IMR-90 (cell line): ENCODE data around the gene ZBTB1. TPM values are rescaled to one million over a fixed set of nuclear protein-coding genes. Genes with fewer than 3 reads are reported as not detected.

Experiments used
- ATAC-seq: fragments of 200-7000 bp; cut with Tn5 transposase; 2 replicates; pipeline ENCODE4 v1.9.1; 2020; ENCODE audit warnings: low read depth, mild to moderate bottlenecking, moderate library complexity
- BruUV-seq: library from RNA; stranded (reverse); fragments of 400-500 nt; replicated peaks from 2 replicates; lab custom pipeline; 2021; lab: Mats Ljungman, UMichigan
- CTCF ChIA-PET: fragments of 300-600 bp; formaldehyde crosslinking; extraction: SDS; loops from one replicate; lab custom pipeline; 2021; ENCODE audit warnings: antibody characterized with exemption; lab: Yijun Ruan, JAX
- POLR2A ChIA-PET: fragments of 300-600 bp; sonication (Branson Sonifier 250); formaldehyde crosslinking; loops from one replicate; lab custom pipeline; 2022; ENCODE audit warnings: antibody characterized with exemption; ENCODE audit not compliant: unreplicated experiment; lab: Charles Lee
- DNase-seq: peaks from one replicate; pipeline ENCODE4 v3.0.0; 2013
- H2AFZ ChIP-seq: replicated peaks from 2 replicates; pipeline ENCODE3; 2013; ENCODE audit warnings: low read length, mild to moderate bottlenecking; ENCODE audit not compliant: poor library complexity
- H2AK5ac ChIP-seq: 2 replicates; pipeline ENCODE4 v1.6.1; 2013; ENCODE audit warnings: low read depth, low read length, inconsistent platforms
- H2AK9ac ChIP-seq: replicated peaks from 2 replicates; pipeline ENCODE3; 2013; ENCODE audit warnings: mild to moderate bottlenecking, low read depth, low read length, moderate library complexity; ENCODE audit not compliant: poor library complexity
- H2BK120ac ChIP-seq: 2 replicates; pipeline ENCODE4 v1.6.1; 2013; ENCODE audit warnings: low read depth, low read length, inconsistent platforms
- H2BK15ac ChIP-seq: 3 replicates; pipeline ENCODE4 v1.6.1; 2013; ENCODE audit warnings: low read depth, low read length, inconsistent platforms
- H2BK20ac ChIP-seq: 2 replicates; pipeline ENCODE4 v1.6.1; 2013; ENCODE audit warnings: low read depth, mild to moderate bottlenecking, inconsistent platforms, low read length, moderate library complexity
- H2BK5ac ChIP-seq: 2 replicates; pipeline ENCODE4 v1.6.1; 2013; ENCODE audit warnings: mild to moderate bottlenecking, low read depth, low read length, inconsistent platforms; ENCODE audit not compliant: poor library complexity, severe bottlenecking
- H3K14ac ChIP-seq: replicated peaks from 2 replicates; pipeline ENCODE4 v1.6.1; 2013; ENCODE audit warnings: low read depth, low read length, inconsistent platforms
- H3K18ac ChIP-seq: 2 replicates; pipeline ENCODE4 v1.6.1; 2013; ENCODE audit warnings: low read depth, low read length, control low read depth
- H3K23ac ChIP-seq: 2 replicates; pipeline ENCODE4 v1.6.1; 2013; ENCODE audit warnings: low read depth, low read length, inconsistent platforms
- H3K27ac ChIP-seq: 2 replicates; pipeline ENCODE4 v1.5.1; 2013; ENCODE audit warnings: mild to moderate bottlenecking, control low read depth, low read length; ENCODE audit not compliant: insufficient read depth
- H3K27me3 ChIP-seq: 2 replicates; pipeline ENCODE4 v1.6.1; 2013; ENCODE audit warnings: low read length; ENCODE audit not compliant: control insufficient read depth, insufficient read depth
- H3K36me3 ChIP-seq: 2 replicates; pipeline ENCODE4 v1.6.1; 2013; ENCODE audit warnings: low read length, mixed read lengths; ENCODE audit not compliant: control insufficient read depth, insufficient read depth
- H3K4ac ChIP-seq: 2 replicates; pipeline ENCODE4 v1.6.1; 2013; ENCODE audit warnings: low read depth, low read length, inconsistent platforms
- H3K4me1 ChIP-seq: 2 replicates; pipeline ENCODE4 v1.6.1; 2013; ENCODE audit warnings: low read length, mixed read lengths; ENCODE audit not compliant: control insufficient read depth, insufficient read depth
- H3K4me2 ChIP-seq: 2 replicates; pipeline ENCODE4 v1.6.1; 2013; ENCODE audit warnings: low read depth, mild to moderate bottlenecking, control low read depth, low read length, moderate library complexity
- H3K4me3 ChIP-seq: 2 replicates; pipeline ENCODE4 v1.5.1; 2013; ENCODE audit warnings: low read depth, mild to moderate bottlenecking, control low read depth, low read length, moderate library complexity; ENCODE audit not compliant: insufficient read depth
- H3K56ac ChIP-seq: 2 replicates; pipeline ENCODE4 v1.6.1; 2013; ENCODE audit warnings: low read length, inconsistent platforms; ENCODE audit not compliant: insufficient read depth; ENCODE audit errors: extremely low read depth
- H3K79me1 ChIP-seq, 2 experiments: 2 replicates each; pipeline ENCODE4 v1.6.1; 2013; ENCODE audit warnings: low read length in 2 of 2, inconsistent platforms in 1 of 2, low read depth in 1 of 2
- H3K9ac ChIP-seq: 2 replicates; pipeline ENCODE4 v1.6.1; 2013; ENCODE audit warnings: low read depth, low read length, control low read depth
- H3K9me1 ChIP-seq: 2 replicates; pipeline ENCODE4 v1.6.1; 2013; ENCODE audit warnings: low read length, inconsistent platforms; ENCODE audit not compliant: insufficient read depth
- H3K9me3 ChIP-seq: 2 replicates; pipeline ENCODE4 v1.6.1; 2013; ENCODE audit warnings: low read length; ENCODE audit not compliant: control insufficient read depth, insufficient read depth
- H4K20me1 ChIP-seq: 2 replicates; pipeline ENCODE4 v1.6.1; 2013; ENCODE audit warnings: low read length, inconsistent platforms; ENCODE audit not compliant: insufficient read depth
- H4K5ac ChIP-seq: 2 replicates; pipeline ENCODE4 v1.6.1; 2013; ENCODE audit warnings: mild to moderate bottlenecking, low read depth, low read length, control low read depth
- H4K8ac ChIP-seq, 2 experiments: 2 replicates each; pipeline ENCODE4 v1.6.1; 2013; ENCODE audit warnings: low read depth in 2 of 2, low read length in 2 of 2, control low read depth in 1 of 2, inconsistent platforms in 1 of 2
- H4K91ac ChIP-seq: 2 replicates; pipeline ENCODE4 v1.6.1; 2013; ENCODE audit warnings: low read depth, low read length, inconsistent platforms; ENCODE audit not compliant: insufficient read depth
- BHLHE40 ChIP-seq: fragments of 150-350 bp; IDR thresholded peaks from 2 replicates; pipeline ENCODE4 v1.6.1; 2016; ENCODE audit warnings: mild to moderate bottlenecking, low read depth, low read length
- CEBPB ChIP-seq: IDR thresholded peaks from 2 replicates; pipeline ENCODE4 v1.6.1; 2012; ENCODE audit warnings: low read depth, low read length, improper control_type of control experiment
- CHD1 ChIP-seq: IDR thresholded peaks from 2 replicates; pipeline ENCODE4 v1.6.1; 2012; ENCODE audit warnings: low read depth, low read length, improper control_type of control experiment
- CTCF ChIP-seq: conservative IDR thresholded peaks from 2 replicates; pipeline ENCODE4 v1.5.1; 2012; ENCODE audit warnings: mild to moderate bottlenecking, low read depth, low read length, improper control_type of control experiment
- ELK1 ChIP-seq: fragments of 150-350 bp; IDR thresholded peaks from 2 replicates; pipeline ENCODE4 v1.6.1; 2016; ENCODE audit warnings: low read depth, mild to moderate bottlenecking, low read length, moderate library complexity, borderline replicate concordance
- FOS ChIP-seq: fragments of 150-350 bp; IDR thresholded peaks from 2 replicates; pipeline ENCODE4 v1.6.1; 2016; ENCODE audit warnings: low read depth, low read length
- MAFK ChIP-seq: IDR thresholded peaks from 2 replicates; pipeline ENCODE4 v1.6.1; 2012; ENCODE audit warnings: low read depth, low read length, improper control_type of control experiment
- MAZ ChIP-seq: IDR thresholded peaks from 2 replicates; pipeline ENCODE4 v1.6.1; 2012; ENCODE audit warnings: low read depth, mild to moderate bottlenecking, low read length, improper control_type of control experiment, moderate library complexity, borderline replicate concordance
- MXI1 ChIP-seq: IDR thresholded peaks from 2 replicates; pipeline ENCODE4 v1.6.1; 2012; ENCODE audit warnings: low read depth, mild to moderate bottlenecking, low read length, moderate library complexity, borderline replicate concordance
- NFE2L2 ChIP-seq: fragments of 150-350 bp; IDR thresholded peaks from 2 replicates; pipeline ENCODE4 v1.6.1; 2016; ENCODE audit warnings: low read depth, mild to moderate bottlenecking, low read length
- POLR2A ChIP-seq: IDR thresholded peaks from 2 replicates; pipeline ENCODE4 v1.6.1; 2012; ENCODE audit warnings: mild to moderate bottlenecking, low read depth, low read length
- RAD21 ChIP-seq: IDR thresholded peaks from 2 replicates; pipeline ENCODE4 v1.6.1; 2012; ENCODE audit warnings: low read length, improper control_type of control experiment
- RCOR1 ChIP-seq: IDR thresholded peaks from 2 replicates; pipeline ENCODE4 v1.6.1; 2012; ENCODE audit warnings: mild to moderate bottlenecking, low read length, improper control_type of control experiment; ENCODE audit not compliant: insufficient replicate concordance
- RFX5 ChIP-seq: IDR thresholded peaks from 2 replicates; pipeline ENCODE4 v1.8.0; 2012; ENCODE audit warnings: low read depth, mild to moderate bottlenecking, low read length, moderate library complexity
- SMC3 ChIP-seq: fragments of 150-350 bp; IDR thresholded peaks from 2 replicates; pipeline ENCODE4 v1.6.1; 2016; ENCODE audit warnings: low read depth, mild to moderate bottlenecking, antibody characterized with exemption, low read length, moderate library complexity
- USF2 ChIP-seq: fragments of 150-350 bp; IDR thresholded peaks from 2 replicates; pipeline ENCODE4 v1.6.1; 2017; ENCODE audit warnings: mild to moderate bottlenecking, antibody characterized with exemption, low read length, low read depth
- WGBS, 2 experiments: methylation state at CpG; one replicate each; pipeline versions ENCODE4 v1.1.5 to v1.1.7; 2013; ENCODE audit warnings: missing lambda C conversion rate in 2 of 2; ENCODE audit not compliant: insufficient read length in 1 of 2; ENCODE audit errors: extremely low coverage in 2 of 2; 5-methylcytosine and 5-hydroxymethylcytosine counted together
- dilution Hi-C: fragments of 300-500 bp; cut with HindIII; formaldehyde crosslinking; loops from one replicate; pipeline ENCODE4 v1.14.3; 2018; ENCODE audit warnings: low sequenced_read_pairs; ENCODE audit not compliant: unreplicated experiment
- in situ Hi-C: fragments of 300-500 bp; cut with MboI; formaldehyde crosslinking; loops from 3 replicates; pipeline ENCODE4 v1.14.3; 2019; ENCODE audit warnings: low sequenced_read_pairs, inconsistent platforms, mixed read lengths
- intact Hi-C: fragments of 100-400 bp; cut with micrococcal nuclease; formaldehyde crosslinking; loops from 2 replicates; pipeline ENCODE4 v1.10.0; 2022
- polyA plus RNA-seq, 3 experiments: library from polyadenylated mRNA; depleted of rRNA; stranded (reverse); fragments of >200 nt; gene quantifications; 2 replicates each; pipeline ENCODE4 v1.2.3, GENCODE V29; 2012; ENCODE audit warnings: low replicate concordance in 1 of 3
- total RNA-seq: library from RNA; depleted of rRNA; stranded (reverse); fragments of >200 nt; gene quantifications from 2 replicates; pipeline ENCODE4 v1.2.3, GENCODE V29; 2012

The ZBTB1 gene
- total and polyA plus RNA-seq, 2 of the 4 experiments (the other 2 are of a cell fraction): 19.0 to 37.3 TPM

- Histone ChIP-seq H3K18ac (no peak overlapping the region), H3K27me3 (no peaks in the 10 kb centered on the region), H3K36me3 (no peaks in the 10 kb centered on the region), H3K79me1 (peaks cover 0 to 60% of the 10 kb centered on the region in 2 experiments; a peak in 3 of 4 replicates), H3K4ac (no peak overlapping the region), H3K23ac (no peak overlapping the region), H3K4me3 (no peak overlapping the region), H3K4me2 (no peak overlapping the region), H3K56ac (no peak overlapping the region), H4K5ac (no peak overlapping the region), H3K4me1 (peaks cover 5% of the 10 kb centered on the region), H2BK20ac (no peak overlapping the region), H2BK5ac (no peak overlapping the region), H4K20me1 (peaks cover 92% of the 10 kb centered on the region), H4K91ac (no peak overlapping the region), H2AK5ac (no peak overlapping the region), H3K9me3 (no peaks in the 10 kb centered on the region), H2AK9ac (no peak overlapping the region), H2AFZ (no peak overlapping the region), H3K14ac (no peak overlapping the region), H2BK15ac (no peak overlapping the region), H3K9ac (no peak overlapping the region), H2BK120ac (no peak overlapping the region), H4K8ac (no peak overlapping the region), H3K9me1 (peaks cover 10% of the 10 kb centered on the region; the same call in 1 of the 2 replicates), H3K27ac (no peak overlapping the region)
- no peak for TF ChIP-seq SMC3
- TF ChIP-seq ELK1: no peak
- no peak for TF ChIP-seq RFX5
- TF ChIP-seq FOS: no peak
- no peak for TF ChIP-seq CEBPB
- TF ChIP-seq CHD1: no peak
- TF ChIP-seq MAFK: no peak
- no peak for TF ChIP-seq MXI1
- no peak for TF ChIP-seq MAZ
- no peak for TF ChIP-seq RCOR1
- no peak for TF ChIP-seq NFE2L2
- TF ChIP-seq CTCF: no peak
- TF ChIP-seq RAD21: no peak
- no peak for TF ChIP-seq BHLHE40
- no peak for TF ChIP-seq POLR2A
- no peak for TF ChIP-seq USF2
- in situ Hi-C loops (no loop called here), intact Hi-C loops (loop anchor here (5.0 kb wide), 1 partner anchor 379 kb away; no protein-coding TSS in a partner anchor), dilution Hi-C loops (no loop called here)
- DNase-seq (no peak), ATAC-seq (no peak)
- ChIA-PET POLR2A (no interaction called here), CTCF (no interaction called here)
- BruUV-seq: no TSS peak
- 100% methylated on average over 1 of the region's 2 CpGs; no CpG with 5 or more reads in 1 of the 2 experiments for WGBS, 2 experiments
These were observed 8.7 kb downstream of the ZBTB1 start for GRCh38 chr14:64513271-64513670.
